GM12891 (cell line): Measurements from ENCODE around the gene MOV10.

ENCODE experiments used
- POLR2A ChIP-seq: IDR thresholded peaks from 2 replicates; pipeline ENCODE4 v1.6.1; 2011; ENCODE audit warnings: low read depth, low read length, control low read depth
- POLR2AphosphoS5 ChIP-seq: IDR thresholded peaks from 2 replicates; pipeline ENCODE4 v1.6.1; 2011; ENCODE audit warnings: low read depth, low read length, control low read depth
- POU2F2 ChIP-seq: IDR thresholded peaks from 2 replicates; pipeline ENCODE4 v1.6.1; 2011; ENCODE audit warnings: low read depth, mild to moderate bottlenecking, control low read depth, low read length, moderate library complexity
- SPI1 ChIP-seq: IDR thresholded peaks from 2 replicates; pipeline ENCODE4 v1.6.1; 2011; ENCODE audit warnings: low read depth, low read length, control low read depth
- TAF1 ChIP-seq: IDR thresholded peaks from 2 replicates; pipeline ENCODE4 v1.6.1; 2011; ENCODE audit warnings: low read depth, low read length, control low read depth

DNA sequence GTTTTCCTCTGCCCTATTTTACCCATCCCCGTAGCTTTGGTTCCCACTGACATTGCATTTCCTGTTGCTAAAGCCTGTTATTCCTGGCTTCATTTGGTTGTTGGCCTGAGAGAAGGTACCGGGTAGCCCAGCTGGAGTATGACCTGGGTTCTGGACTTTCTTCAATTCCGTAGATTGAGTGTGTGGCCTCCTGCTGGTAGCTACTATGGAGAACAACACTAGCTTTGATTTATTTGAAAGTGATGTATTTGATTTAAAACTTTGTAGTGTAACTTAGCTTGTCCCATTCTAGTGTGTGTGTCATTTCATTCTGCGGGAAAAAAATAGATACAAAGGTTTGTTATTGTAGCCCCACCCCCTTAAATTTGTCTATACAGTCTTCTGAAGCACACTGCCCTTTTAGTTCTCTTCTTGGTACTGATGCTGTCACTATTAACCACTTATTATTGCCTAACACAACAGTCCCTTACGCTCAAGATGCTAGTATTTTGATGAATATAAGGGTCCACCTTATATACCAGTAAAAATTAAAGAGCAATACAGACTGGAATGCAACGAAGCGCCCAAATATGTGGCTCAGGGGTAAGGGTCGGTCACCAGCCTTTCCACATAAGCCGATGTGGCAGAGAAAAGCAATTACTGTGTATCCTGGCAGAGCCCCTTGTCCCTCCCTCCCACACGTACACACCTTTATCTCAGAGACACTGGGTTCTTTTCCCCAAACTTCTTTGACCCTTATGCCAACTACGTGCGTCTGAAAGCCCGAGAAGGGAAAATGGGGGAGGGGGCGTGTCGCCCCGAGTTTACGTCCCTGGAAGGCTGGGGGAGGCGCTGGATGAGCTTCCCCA is 643 bp upstream of the MOV10 start:
- peak; percentile 63 for TF ChIP-seq POLR2A
- no peak for TF ChIP-seq POLR2AphosphoS5
- no peak for TF ChIP-seq TAF1
- no peak; the same call in 1 of the 2 replicates for TF ChIP-seq POU2F2
- TF ChIP-seq SPI1: no peak
